ENCODE data around the gene URI1. TPM values are rescaled to one million over a fixed set of nuclear protein-coding genes. Genes with fewer than 3 reads are reported as not detected.

Gene URI1
- total and polyA plus RNA-seq, 2 donors (not counting 1 experiment from before 2014, with no cell fraction given) = 21.3 to 54.2 TPM

DNA sequence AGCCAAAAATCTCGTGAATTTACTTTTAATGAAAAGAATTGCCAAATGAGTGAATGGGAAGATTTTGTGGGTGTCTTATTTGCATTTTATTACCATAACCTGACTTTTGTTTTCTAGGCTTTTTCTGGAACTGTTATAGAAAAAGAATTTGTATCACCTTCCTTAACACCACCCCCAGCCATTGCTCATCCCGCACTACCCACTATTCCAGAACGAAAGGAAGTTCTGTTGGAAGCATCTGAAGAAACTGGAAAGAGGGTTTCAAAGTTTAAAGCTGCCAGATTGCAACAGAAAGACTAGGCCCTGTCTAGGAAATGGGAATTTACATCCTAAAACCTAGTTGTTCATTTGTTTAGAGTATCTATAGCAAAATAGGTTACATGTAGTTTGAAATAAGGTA lies 72.7 kb downstream of the URI1 start:
- WGBS (ENCODE audit: insufficient coverage) = no CpG with 5 or more reads among the region's 3 CpGs
- Histone ChIP-seq H4K20me1 (ENCODE audit: control insufficient read depth, insufficient read depth, low read length, poor library complexity, severe bottlenecking) (no peaks in the 10 kb centered on the region), H3K27ac (ENCODE audit: low read length in 2 of 2) (no peak overlapping the region), H3K27me3 (replicated peaks in 1 of 4; ENCODE audit: control extremely low read depth in 1 of 4, control insufficient read depth in 3 of 4, insufficient read depth in 4 of 4, low read length in 3 of 4) (no peaks in the 10 kb centered on the region), H3K9me3 (ENCODE audit: control extremely low read depth in 1 of 3, control insufficient read depth in 2 of 3, insufficient read depth in 1 of 3, low read length in 2 of 3) (no peaks in the 10 kb centered on the region), H3K9ac (ENCODE audit: low read length) (no peak overlapping the region), H2AFZ (ENCODE audit: insufficient read depth, low read depth, low read length, poor library complexity, severe bottlenecking) (no peak overlapping the region), H3K4me1 (ENCODE audit: control insufficient read depth in 2 of 2, insufficient read depth in 2 of 2, low read length in 2 of 2) (peaks cover 0 to 7% of the 10 kb centered on the region in 2 donors), H3K36me3 (replicated peaks in 1 of 2; ENCODE audit: control extremely low read depth in 1 of 2, control insufficient read depth in 1 of 2, extremely low read depth in 1 of 2, insufficient read depth in 2 of 2, low read length in 1 of 2) (peaks cover 10 to 28% of the 10 kb centered on the region in 2 experiments), H3K79me2 (ENCODE audit: control insufficient read depth, insufficient read depth, low read length) (no peaks in the 10 kb centered on the region), H3K4me2 (replicated peaks; ENCODE audit: low read depth, low read length, poor library complexity, severe bottlenecking) (no peak overlapping the region), H3K4me3 (ENCODE audit: control extremely low read depth in 1 of 5, extremely low read depth in 1 of 5, insufficient read depth in 1 of 5, low read depth in 2 of 5, low read length in 4 of 5) (no peak overlapping the region)
- ATAC-seq (ENCODE audit: low read depth) = no peak
- ChIA-PET POLR2A (no interaction called here), CTCF (interaction anchor here (0.7 kb wide), 1 partner anchor 38 kb away, joined by 3 read pairs; no protein-coding TSS in a partner anchor)
- H3K4me3 Mint-ChIP-seq = no peak overlapping the region
- no peaks in the 10 kb centered on the region for H3K9me3 Mint-ChIP-seq (ENCODE audit: insufficient read depth)
- DNase-seq = no peak
- peak overlapping the region; percentile 5 for H3K27ac Mint-ChIP-seq
- no peaks in the 10 kb centered on the region for H3K27me3 Mint-ChIP-seq
- no peak for TF ChIP-seq EZH2 (IDR thresholded peaks at IDR 0.05; ENCODE audit: borderline replicate concordance, insufficient read depth, low read depth, low read length, poor library complexity, severe bottlenecking)
- TF ChIP-seq, protein P1, sequence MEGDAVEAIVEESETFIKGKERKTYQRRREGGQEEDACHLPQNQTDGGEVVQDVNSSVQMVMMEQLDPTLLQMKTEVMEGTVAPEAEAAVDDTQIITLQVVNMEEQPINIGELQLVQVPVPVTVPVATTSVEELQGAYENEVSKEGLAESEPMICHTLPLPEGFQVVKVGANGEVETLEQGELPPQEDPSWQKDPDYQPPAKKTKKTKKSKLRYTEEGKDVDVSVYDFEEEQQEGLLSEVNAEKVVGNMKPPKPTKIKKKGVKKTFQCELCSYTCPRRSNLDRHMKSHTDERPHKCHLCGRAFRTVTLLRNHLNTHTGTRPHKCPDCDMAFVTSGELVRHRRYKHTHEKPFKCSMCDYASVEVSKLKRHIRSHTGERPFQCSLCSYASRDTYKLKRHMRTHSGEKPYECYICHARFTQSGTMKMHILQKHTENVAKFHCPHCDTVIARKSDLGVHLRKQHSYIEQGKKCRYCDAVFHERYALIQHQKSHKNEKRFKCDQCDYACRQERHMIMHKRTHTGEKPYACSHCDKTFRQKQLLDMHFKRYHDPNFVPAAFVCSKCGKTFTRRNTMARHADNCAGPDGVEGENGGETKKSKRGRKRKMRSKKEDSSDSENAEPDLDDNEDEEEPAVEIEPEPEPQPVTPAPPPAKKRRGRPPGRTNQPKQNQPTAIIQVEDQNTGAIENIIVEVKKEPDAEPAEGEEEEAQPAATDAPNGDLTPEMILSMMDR (IDR thresholded peaks at IDR 0.05) = no peak
- H3K4me1 Mint-ChIP-seq = peaks cover 12% of the 10 kb centered on the region
- intact Hi-C loops (cut with micrococcal nuclease) = no loop called here

DNA sequence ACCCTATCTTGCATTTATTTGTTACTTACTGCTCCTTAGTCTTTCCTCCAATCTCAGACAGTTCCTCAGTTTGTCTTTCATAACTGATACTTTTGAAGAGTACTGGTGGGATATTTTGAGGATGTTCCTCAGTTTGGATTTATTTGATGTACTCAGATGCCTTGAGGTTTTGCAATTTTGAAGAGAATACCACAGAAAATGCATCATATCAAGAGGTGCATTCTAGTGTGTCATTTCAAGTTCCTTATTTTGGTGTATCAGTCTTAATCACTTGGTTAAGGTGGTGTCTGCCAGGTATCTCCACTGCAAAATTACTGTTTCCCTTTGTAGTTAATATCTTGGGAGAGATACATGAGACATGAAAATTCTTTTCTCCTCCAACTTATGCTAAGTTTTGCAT lies 75.1 kb downstream of the URI1 start:
- Histone ChIP-seq H4K20me1 (ENCODE audit: control insufficient read depth, insufficient read depth, low read length, poor library complexity, severe bottlenecking) (no peaks in the 10 kb centered on the region), H3K4me1 (ENCODE audit: control insufficient read depth in 2 of 2, insufficient read depth in 2 of 2, low read length in 2 of 2) (peaks cover 0 to 7% of the 10 kb centered on the region in 2 donors), H3K4me3 (ENCODE audit: control extremely low read depth in 1 of 5, extremely low read depth in 1 of 5, insufficient read depth in 1 of 5, low read depth in 2 of 5, low read length in 4 of 5) (no peak overlapping the region), H3K79me2 (ENCODE audit: control insufficient read depth, insufficient read depth, low read length) (no peaks in the 10 kb centered on the region), H3K36me3 (replicated peaks in 1 of 2; ENCODE audit: control extremely low read depth in 1 of 2, control insufficient read depth in 1 of 2, extremely low read depth in 1 of 2, insufficient read depth in 2 of 2, low read length in 1 of 2) (peaks cover 4 to 13% of the 10 kb centered on the region in 2 experiments), H3K9me3 (ENCODE audit: control extremely low read depth in 1 of 3, control insufficient read depth in 2 of 3, insufficient read depth in 1 of 3, low read length in 2 of 3) (no peaks in the 10 kb centered on the region), H3K9ac (ENCODE audit: low read length) (no peak overlapping the region), H3K27me3 (replicated peaks in 1 of 4; ENCODE audit: control extremely low read depth in 1 of 4, control insufficient read depth in 3 of 4, insufficient read depth in 4 of 4, low read length in 3 of 4) (no peaks in the 10 kb centered on the region), H3K27ac (ENCODE audit: low read length in 2 of 2) (no peak overlapping the region), H2AFZ (ENCODE audit: insufficient read depth, low read depth, low read length, poor library complexity, severe bottlenecking) (no peak overlapping the region), H3K4me2 (replicated peaks; ENCODE audit: low read depth, low read length, poor library complexity, severe bottlenecking) (no peak overlapping the region)
- TF ChIP-seq, protein P1 (IDR thresholded peaks at IDR 0.05) = no peak
- TF ChIP-seq EZH2 (IDR thresholded peaks at IDR 0.05; ENCODE audit: borderline replicate concordance, insufficient read depth, low read depth, low read length, poor library complexity, severe bottlenecking) = no peak
- Mint-ChIP-seq H3K9me3 (ENCODE audit: insufficient read depth) (no peaks in the 10 kb centered on the region), H3K4me1 (peaks cover 12% of the 10 kb centered on the region), H3K27me3 (no peaks in the 10 kb centered on the region), H3K27ac (no peak overlapping the region), H3K4me3 (no peak overlapping the region)
- CTCF ChIA-PET = no interaction called here
- POLR2A ChIA-PET = no interaction called here
- intact Hi-C loops (cut with micrococcal nuclease) = no loop called here
- ATAC-seq (ENCODE audit: low read depth) = no peak
- DNase-seq = peak; percentile 9
